HepG2 (cell line): Measurements from ENCODE around the gene SYN1. TPM values are rescaled to one million over a fixed set of nuclear protein-coding genes. Genes with fewer than 3 reads are reported as not detected.

Source experiments
- ATF1 ChIP-seq: IDR thresholded peaks from 2 replicates; pipeline ENCODE4 v1.6.1; 2016; ENCODE audit warnings: mild to moderate bottlenecking, control low read depth
- BHLHE40 ChIP-seq: IDR thresholded peaks from 2 replicates; pipeline ENCODE4 v1.6.1; 2011; ENCODE audit warnings: low read length, improper control_type of control experiment
- FOSL2 ChIP-seq: sonication (generic); formaldehyde crosslinking; IDR thresholded peaks from 2 replicates; pipeline ENCODE4 v1.4.0; 2020; ENCODE audit warnings: missing genetic modification reagents
- HNF1B ChIP-seq: sonication (generic); formaldehyde crosslinking; IDR thresholded peaks from 2 replicates; pipeline ENCODE4 v1.5.1; 2020; ENCODE audit warnings: mild to moderate bottlenecking, moderate library complexity, missing genetic modification reagents
- MED1 ChIP-seq: sonication (generic); formaldehyde crosslinking; IDR thresholded peaks from 2 replicates; pipeline ENCODE4 v1.4.0; 2020; ENCODE audit warnings: missing genetic modification reagents
- MEIS2 ChIP-seq: sonication (generic); formaldehyde crosslinking; IDR thresholded peaks from 2 replicates; pipeline ENCODE4 v1.9.0; 2021; ENCODE audit warnings: mild to moderate bottlenecking, missing genetic modification reagents
- NFYB ChIP-seq: sonication (generic); formaldehyde crosslinking; IDR thresholded peaks from 2 replicates; pipeline ENCODE4 v1.4.0; 2020; ENCODE audit warnings: missing genetic modification reagents
- PHF8 ChIP-seq: sonication (generic); formaldehyde crosslinking; IDR thresholded peaks from 2 replicates; pipeline ENCODE4 v1.5.0; 2020; ENCODE audit warnings: missing genetic modification reagents
- TGIF2 ChIP-seq: IDR thresholded peaks from 2 replicates; pipeline ENCODE4 v1.6.1; 2016; ENCODE audit warnings: control low read depth, missing compliant biosample characterization
- ZBTB7A ChIP-seq: sonication (generic); formaldehyde crosslinking; IDR thresholded peaks from 2 replicates; pipeline ENCODE4 v1.8.0; 2022; ENCODE audit warnings: mild to moderate bottlenecking, missing genetic modification reagents
- ZFP62 ChIP-seq: sonication (generic); formaldehyde crosslinking; IDR thresholded peaks from 2 replicates; pipeline ENCODE4 v1.4.0; 2020; ENCODE audit warnings: missing genetic modification reagents
- ZNF142 ChIP-seq: sonication (generic); formaldehyde crosslinking; IDR thresholded peaks from 2 replicates; pipeline ENCODE4 v1.4.0; 2020; ENCODE audit warnings: missing genetic modification reagents
- ZNF430 ChIP-seq: sonication (generic); formaldehyde crosslinking; IDR thresholded peaks from 2 replicates; pipeline ENCODE4 v1.9.0; 2021; ENCODE audit warnings: mild to moderate bottlenecking, missing genetic modification reagents
- ZNF468 ChIP-seq: sonication (generic); formaldehyde crosslinking; IDR thresholded peaks from 2 replicates; pipeline ENCODE4 v1.8.0; 2022; ENCODE audit warnings: mild to moderate bottlenecking, moderate library complexity, missing genetic modification reagents
- ZNF792 ChIP-seq: IDR thresholded peaks from 2 replicates; pipeline ENCODE4 v1.6.1; 2016
- polyA plus RNA-seq, 8 experiments: library from polyadenylated mRNA; depleted of rRNA in 3 of 8; stranded (reverse) in 7 of 8; unstranded in 1 of 8; fragments of >200 nt; fragmentation: Illumina TruSeq in 4 of 8; extraction: Trizol in 4 of 8; gene quantifications; 2 replicates each; pipeline versions ENCODE4 v1.2.1 to v1.2.3, GENCODE V29; 2011 to 2016; ENCODE audit warnings: low read depth in 4 of 8, missing spikeins in 1 of 8, mixed read lengths in 1 of 8; ENCODE audit not compliant: insufficient read depth in 1 of 8
- total RNA-seq, 5 experiments: library from RNA; depleted of rRNA; stranded (reverse); fragments of >200 nt; fragmentation: Illumina TruSeq; extraction: Trizol; gene quantifications; 2 replicates each; pipeline ENCODE4 v1.2.3, GENCODE V29; 2016; ENCODE audit warnings: low read depth in 1 of 5
- TF ChIP-seq, protein P1 (sequence below): IDR thresholded peaks from 2 replicates; pipeline ENCODE4 v1.6.1; 2016; ENCODE audit warnings: missing genetic modification reagents, missing compliant biosample characterization
- TF ChIP-seq, protein P2 (sequence below): sonication (generic); formaldehyde crosslinking; IDR thresholded peaks from 2 replicates; pipeline ENCODE4 v1.8.0; 2022; ENCODE audit warnings: low read depth, missing genetic modification reagents
- TF ChIP-seq, protein P3 (sequence below): sonication (generic); formaldehyde crosslinking; IDR thresholded peaks from 2 replicates; pipeline ENCODE4 v1.5.1; 2020; ENCODE audit warnings: missing genetic modification reagents, mild to moderate bottlenecking, borderline replicate concordance

Gene SYN1
- total and polyA plus RNA-seq, 2 of the 13 experiments (the other 11 are each of a cell fraction or from before 2014, with no cell fraction given), result not detected

GRCh38 chrX:47560934-47561658 lies 58.6 kb downstream of the SYN1 start, which contains the start of gene ARAF (continued):
- no peak for TF ChIP-seq ZFP62
- peak; percentile 82 for TF ChIP-seq PHF8
- TF ChIP-seq ZNF468 (CRISPR knock-in tag), result no peak
- TF ChIP-seq NFYB, result peak; percentile 96
- TF ChIP-seq BHLHE40, result peak; percentile 96
- TF ChIP-seq HNF1B, result no peak; the same call in 1 of the 2 replicates
- no peak for TF ChIP-seq ZNF792 (CRISPR knock-in tag)
- no peak for TF ChIP-seq ZNF430 (CRISPR knock-in tag)
- peak; percentile 77 for TF ChIP-seq ATF1 (CRISPR knock-in tag)
- peak; percentile 55; the same call in 1 of the 2 replicates for TF ChIP-seq TGIF2 (CRISPR knock-in tag)
- TF ChIP-seq FOSL2 (CRISPR knock-in tag), result 0 out of 2 replicates have a peak, but pooled peaks have one; percentile 5
- TF ChIP-seq, protein P1, sequence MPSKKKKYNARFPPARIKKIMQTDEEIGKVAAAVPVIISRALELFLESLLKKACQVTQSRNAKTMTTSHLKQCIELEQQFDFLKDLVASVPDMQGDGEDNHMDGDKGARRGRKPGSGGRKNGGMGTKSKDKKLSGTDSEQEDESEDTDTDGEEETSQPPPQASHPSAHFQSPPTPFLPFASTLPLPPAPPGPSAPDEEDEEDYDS (CRISPR knock-in tag), result peak; percentile 78
- TF ChIP-seq ZNF142 (CRISPR knock-in tag), result 0 out of 2 replicates have a peak, but pooled peaks have one; percentile 33
- TF ChIP-seq MEIS2, result peak; percentile 53; the same call in 1 of the 2 replicates
- TF ChIP-seq ZBTB7A (CRISPR knock-in tag), result no peak
- TF ChIP-seq, protein P2, sequence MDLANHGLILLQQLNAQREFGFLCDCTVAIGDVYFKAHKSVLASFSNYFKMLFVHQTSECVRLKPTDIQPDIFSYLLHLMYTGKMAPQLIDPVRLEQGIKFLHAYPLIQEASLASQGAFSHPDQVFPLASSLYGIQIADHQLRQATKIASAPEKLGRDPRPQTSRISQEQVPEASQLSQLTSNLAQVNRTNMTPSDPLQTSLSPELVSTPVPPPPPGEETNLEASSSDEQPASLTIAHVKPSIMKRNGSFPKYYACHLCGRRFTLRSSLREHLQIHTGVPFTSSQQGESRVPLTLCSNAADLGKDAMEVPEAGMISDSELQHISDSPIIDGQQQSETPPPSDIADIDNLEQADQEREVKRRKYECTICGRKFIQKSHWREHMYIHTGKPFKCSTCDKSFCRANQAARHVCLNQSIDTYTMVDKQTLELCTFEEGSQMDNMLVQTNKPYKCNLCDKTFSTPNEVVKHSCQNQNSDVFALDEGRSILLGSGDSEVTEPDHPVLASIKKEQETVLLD (CRISPR knock-in tag), result no peak
- TF ChIP-seq MED1 (CRISPR knock-in tag), result peak; percentile 16; the same call in 1 of the 2 replicates
- TF ChIP-seq, protein P3, sequence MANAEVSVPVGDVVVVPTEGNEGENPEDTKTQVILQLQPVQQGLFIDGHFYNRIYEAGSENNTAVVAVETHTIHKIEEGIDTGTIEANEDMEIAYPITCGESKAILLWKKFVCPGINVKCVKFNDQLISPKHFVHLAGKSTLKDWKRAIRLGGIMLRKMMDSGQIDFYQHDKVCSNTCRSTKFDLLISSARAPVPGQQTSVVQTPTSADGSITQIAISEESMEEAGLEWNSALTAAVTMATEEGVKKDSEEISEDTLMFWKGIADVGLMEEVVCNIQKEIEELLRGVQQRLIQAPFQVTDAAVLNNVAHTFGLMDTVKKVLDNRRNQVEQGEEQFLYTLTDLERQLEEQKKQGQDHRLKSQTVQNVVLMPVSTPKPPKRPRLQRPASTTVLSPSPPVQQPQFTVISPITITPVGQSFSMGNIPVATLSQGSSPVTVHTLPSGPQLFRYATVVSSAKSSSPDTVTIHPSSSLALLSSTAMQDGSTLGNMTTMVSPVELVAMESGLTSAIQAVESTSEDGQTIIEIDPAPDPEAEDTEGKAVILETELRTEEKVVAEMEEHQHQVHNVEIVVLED (CRISPR knock-in tag), result peak; percentile 54; the same call in 1 of the 2 replicates
